Gastroesophageal sphincter (tissue), 3 donors: ENCODE results near the gene CSNK1G2.

Source experiments
- CTCF ChIP-seq, 4 experiments: fragments of 200-600 bp in 2 of 4; fragments of 450-650 bp in 2 of 4; sonication (generic) in 1 of 4; IDR thresholded peaks; one replicate each; pipeline ENCODE4 v1.5.1; 2017 to 2019; ENCODE audit warnings: antibody characterized with exemption in 4 of 4, mild to moderate bottlenecking in 2 of 4, moderate library complexity in 2 of 4
- EP300 ChIP-seq: sonication (generic); formaldehyde crosslinking; IDR thresholded peaks from one replicate; pipeline ENCODE4 v1.6.1; 2017; ENCODE audit warnings: antibody characterized with exemption, mild to moderate bottlenecking
- POLR2A ChIP-seq, 2 donors: fragments of 450-650 bp; IDR thresholded peaks; one replicate each; pipeline ENCODE4 v1.6.1; 2017; ENCODE audit warnings: antibody characterized with exemption in 2 of 2, mild to moderate bottlenecking in 2 of 2, moderate library complexity in 1 of 2
- POLR2AphosphoS5 ChIP-seq: sonication (generic); formaldehyde crosslinking; IDR thresholded peaks from one replicate; pipeline ENCODE4 v1.6.1; 2017; ENCODE audit warnings: antibody characterized with exemption

DNA sequence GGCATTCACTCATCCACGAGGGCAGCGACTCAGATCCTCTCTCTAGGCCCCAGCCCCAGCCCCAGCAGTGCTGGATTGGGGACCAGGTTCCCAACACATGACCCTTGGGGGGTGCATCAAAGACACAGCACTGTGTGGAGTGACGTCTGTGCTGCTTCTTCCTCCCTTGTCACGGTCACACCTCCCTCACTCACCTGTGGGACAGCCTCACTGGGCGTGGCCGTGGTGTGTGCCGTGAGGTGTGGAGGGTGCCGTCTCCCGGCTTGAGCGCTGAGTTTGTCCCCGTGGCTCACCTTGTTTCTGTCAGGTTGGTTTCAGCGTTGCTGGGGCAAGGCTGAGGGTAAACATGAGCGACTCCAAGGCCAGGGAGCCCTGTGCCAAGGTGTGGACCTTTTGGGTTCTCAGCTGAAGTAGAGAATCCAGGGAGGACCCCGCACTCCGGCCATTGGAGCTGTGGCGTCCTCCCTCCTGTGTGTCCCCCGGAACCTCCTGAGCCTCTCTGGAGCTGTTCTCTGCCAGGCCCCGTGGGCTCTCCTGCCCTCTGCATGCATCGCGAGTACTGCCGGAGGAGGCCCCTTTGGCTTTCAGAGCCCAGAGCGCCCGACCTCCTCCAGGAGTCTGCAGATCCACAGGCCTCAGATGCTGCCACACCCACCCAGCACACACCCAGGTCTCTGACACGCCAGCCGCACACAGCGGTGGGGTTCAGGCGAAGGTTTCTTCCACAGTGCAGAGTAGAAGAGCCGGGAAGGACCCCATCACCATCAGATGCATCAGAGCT lies 33.6 kb downstream of the CSNK1G2 start:
- no peak for TF ChIP-seq CTCF (IDR thresholded peaks at IDR 0.05)
- no peak for TF ChIP-seq POLR2AphosphoS5
- no peak for TF ChIP-seq EP300
- no peak for TF ChIP-seq POLR2A (IDR thresholded peaks at IDR 0.05)
